ENCODE data around the gene CMTR1. TPM values are rescaled to one million over a fixed set of nuclear protein-coding genes. Genes with fewer than 3 reads are reported as not detected.

Gene CMTR1
- total RNA-seq, 1 experiment from 2014 or later, result 22.6 TPM

GRCh38 chr6:37478827-37479226 is 45.8 kb downstream of the CMTR1 start:
- no peak for DNase-seq (ENCODE audit: low spot score)

- DNase-seq (ENCODE audit: low spot score), result no peak
These were observed 46.3 kb downstream of the CMTR1 start for GRCh38 chr6:37479266-37479854.

DNA sequence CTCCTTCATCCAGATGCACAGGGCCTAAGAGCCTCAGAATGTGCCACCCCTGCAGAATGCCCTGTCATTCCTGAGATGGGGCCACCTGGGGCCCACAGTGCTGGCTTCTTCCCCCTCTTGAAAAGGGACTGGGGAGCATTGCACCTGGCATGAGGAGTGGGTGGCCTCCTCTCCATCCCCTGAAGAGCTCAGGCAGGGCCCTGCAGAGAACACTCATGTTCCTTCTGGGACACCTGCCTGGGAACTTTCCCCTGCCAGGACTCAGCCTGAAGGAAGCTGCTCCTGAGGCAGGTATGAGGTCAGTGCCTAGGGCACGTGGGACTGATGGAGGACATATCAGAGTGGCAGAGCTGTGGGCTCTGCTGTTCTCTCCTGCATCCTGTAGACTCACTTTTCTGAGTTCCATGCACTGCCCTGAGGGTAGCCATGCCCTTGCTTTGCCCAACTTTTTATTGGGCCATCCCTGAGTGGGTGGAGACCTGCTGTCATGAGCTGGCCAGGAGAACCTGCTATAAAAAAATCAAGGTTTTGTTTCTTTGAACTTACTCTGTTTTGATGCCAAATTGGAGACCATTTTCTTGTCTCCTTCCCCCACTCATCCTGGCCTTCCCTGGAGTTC is 47.2 kb downstream of the CMTR1 start:
- no peak for DNase-seq (ENCODE audit: low spot score)

GRCh38 chr6:37480951-37481534 is 48.0 kb downstream of the CMTR1 start:
- no peak for DNase-seq (ENCODE audit: low spot score)

DNA sequence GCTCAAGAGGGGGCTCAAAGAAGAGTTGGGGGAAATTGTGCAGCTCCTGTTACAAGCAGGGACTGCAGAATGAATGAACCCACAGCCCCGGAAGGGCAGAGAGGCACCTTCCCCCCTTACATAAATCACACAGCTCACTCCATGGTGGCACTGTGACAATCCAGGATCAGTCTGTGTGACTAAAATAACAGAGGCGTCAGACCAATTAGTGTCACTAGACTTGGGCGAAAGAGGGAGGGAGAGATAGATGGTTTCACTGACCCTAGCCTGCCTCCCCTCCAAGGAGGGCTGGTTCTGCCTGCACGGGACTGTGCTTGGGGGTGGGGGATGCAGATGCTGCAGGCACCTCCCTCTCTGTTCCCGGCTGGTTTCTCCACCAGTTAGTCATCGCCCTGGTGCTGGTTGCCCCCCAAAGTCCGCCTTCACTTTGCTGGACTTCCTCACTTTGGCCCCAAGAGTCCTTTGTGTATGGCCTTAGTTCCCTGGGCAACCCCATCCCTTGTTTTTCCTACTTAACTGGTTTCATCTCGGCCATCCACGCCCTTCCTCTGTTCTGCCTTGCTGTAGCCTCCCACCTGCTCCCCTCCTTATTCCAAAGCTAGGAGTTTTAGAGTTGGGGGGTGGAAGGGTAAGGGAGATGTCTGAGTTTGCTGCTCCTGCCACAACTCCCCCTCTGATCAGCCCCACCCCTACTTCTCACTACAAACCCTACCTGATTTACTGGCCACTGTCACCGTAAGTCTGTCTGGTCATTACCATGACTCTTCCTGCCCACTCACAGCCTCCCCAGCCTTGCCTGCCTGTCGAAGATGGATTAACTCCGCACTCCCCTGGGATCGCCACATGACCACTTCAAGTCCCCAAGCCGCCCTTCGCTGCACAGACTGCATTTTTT is 48.9 kb downstream of the CMTR1 start:
- no peak for DNase-seq (ENCODE audit: low spot score)

GRCh38 chr6:37482606-37483251 is 49.7 kb downstream of the CMTR1 start:
- DNase-seq (ENCODE audit: low spot score), result no peak

DNA sequence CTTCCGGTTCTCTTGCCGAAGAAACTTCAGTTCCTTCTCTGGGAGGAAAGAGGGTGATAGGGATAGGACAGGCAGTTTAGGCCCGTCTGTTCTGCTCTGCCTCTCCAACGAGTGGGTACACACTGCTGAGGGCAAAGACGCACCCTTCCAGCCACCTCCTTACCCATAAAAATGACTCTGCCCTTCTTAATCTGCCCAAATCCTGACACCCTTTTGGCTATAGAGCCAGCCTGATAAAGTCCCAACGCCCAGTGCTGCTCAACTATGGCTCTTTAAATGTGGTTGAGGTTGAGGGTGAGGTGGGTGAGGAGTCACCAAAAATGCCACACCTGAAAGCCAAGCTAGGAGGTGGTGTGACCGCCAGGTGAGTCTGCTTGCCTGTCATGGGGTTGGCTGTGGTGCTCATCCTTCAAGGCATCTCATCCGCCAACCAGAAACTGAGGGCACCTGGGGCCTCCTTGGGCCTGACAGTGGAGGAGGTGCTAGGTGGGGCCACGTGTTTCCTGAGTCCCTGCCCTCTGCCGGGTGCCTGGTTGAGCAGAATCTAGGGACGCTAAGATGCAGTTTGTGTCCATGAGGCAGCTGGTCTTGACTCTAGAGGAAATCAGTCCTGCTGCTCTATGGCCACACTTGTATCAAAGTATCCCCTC is 50.4 kb downstream of the CMTR1 start:
- DNase-seq (ENCODE audit: low spot score), result no peak

DNA sequence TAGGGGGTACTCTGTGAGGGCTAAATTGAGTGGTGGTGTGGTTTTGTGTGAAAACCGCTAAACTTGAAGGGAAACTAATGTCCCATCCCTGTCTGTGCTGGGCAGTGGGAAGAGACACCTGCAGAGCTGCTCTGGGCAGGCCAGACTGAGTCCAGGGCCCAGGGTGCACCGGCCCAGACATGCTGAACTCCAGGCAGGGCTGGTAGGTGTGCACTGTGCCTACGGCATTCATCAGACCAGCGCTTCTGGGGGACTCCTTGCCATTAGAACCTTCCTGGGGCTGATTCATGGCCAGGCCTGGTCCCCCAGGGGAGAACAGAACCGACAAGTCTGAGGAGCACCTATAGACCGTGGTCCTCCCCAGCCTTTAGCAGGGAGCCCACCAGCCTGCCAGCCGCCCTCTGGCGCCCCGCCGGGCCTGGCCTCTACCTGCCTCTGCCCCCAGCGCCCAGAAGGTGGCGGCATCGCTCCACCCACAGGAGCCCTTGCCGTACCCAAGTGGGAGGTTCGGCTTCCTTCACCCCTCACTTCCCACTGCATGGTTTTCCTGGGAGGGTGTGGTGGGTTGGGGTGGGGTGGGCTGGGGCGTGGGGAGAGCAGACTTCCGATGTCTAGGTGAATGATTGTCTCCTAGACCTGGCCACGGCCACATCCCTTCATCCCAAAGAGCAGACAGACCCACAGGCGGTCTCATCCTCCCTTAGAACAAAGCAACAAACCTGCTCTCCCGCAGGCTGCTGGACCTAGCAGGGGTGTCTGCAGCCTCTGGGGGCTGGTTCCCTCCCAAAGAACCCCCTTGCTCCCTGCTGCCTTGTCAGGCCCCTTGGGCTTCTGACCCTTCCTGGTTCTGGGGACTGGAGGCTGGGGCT is 51.1 kb downstream of the CMTR1 start:
- peak; percentile 45 for DNase-seq (ENCODE audit: low spot score)

DNA sequence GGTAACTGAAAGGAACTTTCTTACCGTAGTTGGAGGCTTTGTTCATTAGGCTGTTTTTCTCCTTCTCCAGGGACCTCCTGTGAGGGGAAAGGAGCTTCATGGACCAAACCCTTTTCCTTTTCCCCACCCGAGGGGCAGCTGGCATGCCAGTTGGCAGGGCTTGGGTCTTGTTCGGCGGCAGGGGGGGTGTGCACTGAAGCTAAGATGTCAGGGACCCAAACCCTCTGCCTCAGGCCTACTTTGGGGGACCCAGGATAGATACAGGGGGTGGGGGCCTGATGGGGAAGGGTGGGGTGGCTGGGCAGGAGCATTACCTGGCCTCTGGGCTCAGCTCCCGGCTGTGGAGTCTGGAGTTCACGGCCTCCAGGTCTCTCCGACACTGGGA is 51.8 kb downstream of the CMTR1 start:
- DNase-seq (ENCODE audit: low spot score), result no peak

DNA sequence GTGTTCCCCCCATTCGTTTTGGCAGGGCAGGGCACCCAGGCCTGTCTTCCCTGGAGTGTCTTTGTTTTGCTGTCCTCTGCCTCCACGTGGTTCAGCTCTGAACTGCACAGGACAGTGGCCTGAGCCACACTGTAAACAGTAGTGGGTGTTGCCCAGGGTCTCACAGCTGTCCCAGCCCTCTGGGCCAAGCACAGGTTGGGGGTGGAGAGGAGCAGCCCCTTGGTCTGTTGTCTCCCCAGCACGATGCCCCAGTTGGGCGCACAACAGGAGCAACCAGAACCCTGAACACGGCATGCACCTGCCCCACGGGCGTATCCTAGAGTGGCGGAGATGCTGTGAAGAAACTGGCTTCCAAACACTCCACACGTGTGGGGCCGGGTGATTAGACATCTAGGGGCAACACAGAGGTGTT is 52.3 kb downstream of the CMTR1 start:
- DNase-seq (ENCODE audit: low spot score), result no peak

DNA sequence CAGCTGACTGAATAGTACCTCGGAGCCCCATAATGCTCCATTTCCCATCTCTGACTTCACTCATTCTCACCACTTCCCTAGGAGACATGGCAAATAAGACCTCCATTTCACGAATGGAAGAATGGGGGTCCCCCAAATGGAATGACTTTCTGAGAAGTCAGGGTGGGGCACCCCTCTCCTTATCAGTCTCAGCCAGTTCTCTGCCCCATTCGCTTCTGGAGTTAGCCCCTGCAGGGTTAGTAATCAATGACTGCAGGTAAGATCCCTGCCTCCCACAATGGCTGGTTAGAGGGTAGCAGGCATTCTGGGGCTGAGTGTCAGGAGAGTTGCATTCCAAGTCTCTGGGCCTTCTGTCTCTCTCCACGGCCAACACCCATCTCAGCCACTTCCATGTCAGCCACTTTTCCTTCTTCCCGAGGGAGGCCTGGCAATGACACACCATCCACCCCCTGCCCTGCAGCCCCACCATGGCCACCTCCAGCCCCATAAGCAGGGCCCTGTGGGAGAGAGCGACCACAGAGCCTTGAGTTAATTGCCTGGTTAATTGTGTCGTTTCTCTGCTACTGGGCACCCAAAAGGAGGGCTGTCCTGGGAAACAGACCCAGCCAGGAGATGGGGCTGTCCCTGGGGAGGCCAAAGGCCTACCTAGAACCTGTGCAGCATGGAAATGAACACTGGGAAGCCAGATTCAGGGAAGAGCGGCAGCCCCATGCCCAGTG is 53.3 kb downstream of the CMTR1 start:
- DNase-seq (ENCODE audit: low spot score), result no peak

- DNase-seq (ENCODE audit: low spot score), result no peak
These were observed 54.8 kb downstream of the CMTR1 start for GRCh38 chr6:37487591-37488380.

DNA sequence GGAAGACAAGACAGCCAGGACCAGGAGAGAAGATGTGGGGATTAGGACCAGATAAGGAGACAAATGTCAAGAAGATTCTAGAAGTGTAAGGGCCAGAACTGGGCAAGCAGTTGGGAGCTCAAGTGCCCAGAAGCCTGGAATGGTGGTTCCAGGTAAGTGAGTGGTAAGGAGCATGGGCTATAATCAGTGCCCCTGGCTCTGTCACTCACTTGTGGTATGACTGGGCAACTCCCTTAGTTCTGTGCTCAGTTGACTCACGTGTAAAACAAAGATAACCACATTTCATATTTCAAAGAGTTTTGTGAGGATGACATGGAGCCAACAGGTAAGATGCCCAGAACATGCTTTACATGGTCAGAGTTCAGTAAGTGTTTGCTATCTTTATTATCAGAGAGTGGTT is 55.5 kb downstream of the CMTR1 start:
- no peak for DNase-seq (ENCODE audit: low spot score)

GRCh38 chr6:37489697-37490336 is 56.8 kb downstream of the CMTR1 start:
- no peak for DNase-seq (ENCODE audit: low spot score)

DNA sequence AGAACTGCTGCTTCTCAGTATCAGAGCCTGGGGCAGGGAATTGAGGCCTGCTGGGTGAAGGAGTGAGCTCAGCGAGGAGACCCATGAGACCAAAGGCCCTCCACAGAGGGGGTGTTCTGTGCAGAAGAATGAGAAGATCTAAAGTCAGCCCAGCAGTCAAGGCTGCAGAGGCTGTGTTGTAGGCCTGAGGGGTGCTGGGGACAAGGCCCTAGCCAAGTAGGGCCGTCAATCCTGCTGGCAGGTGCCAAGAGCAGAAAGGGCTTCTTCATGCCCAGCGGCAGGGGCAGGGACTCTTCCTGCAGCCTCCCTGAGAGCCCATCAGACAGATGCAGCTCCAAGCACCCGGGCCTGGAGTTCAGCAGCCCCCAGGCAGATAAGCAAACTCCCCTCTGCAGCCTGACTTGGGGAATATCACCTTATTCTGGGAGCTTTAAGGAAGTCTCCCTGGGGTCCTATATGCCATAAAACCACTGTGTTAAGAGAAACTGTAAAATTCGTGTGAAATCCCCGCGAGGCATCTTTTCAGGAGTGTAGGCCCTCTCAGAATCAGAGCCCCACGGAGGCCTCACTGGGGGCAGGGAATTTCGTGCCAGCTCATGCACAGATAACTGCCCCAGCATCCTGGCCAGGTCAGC is 57.6 kb downstream of the CMTR1 start:
- no peak for DNase-seq (ENCODE audit: low spot score)

DNA sequence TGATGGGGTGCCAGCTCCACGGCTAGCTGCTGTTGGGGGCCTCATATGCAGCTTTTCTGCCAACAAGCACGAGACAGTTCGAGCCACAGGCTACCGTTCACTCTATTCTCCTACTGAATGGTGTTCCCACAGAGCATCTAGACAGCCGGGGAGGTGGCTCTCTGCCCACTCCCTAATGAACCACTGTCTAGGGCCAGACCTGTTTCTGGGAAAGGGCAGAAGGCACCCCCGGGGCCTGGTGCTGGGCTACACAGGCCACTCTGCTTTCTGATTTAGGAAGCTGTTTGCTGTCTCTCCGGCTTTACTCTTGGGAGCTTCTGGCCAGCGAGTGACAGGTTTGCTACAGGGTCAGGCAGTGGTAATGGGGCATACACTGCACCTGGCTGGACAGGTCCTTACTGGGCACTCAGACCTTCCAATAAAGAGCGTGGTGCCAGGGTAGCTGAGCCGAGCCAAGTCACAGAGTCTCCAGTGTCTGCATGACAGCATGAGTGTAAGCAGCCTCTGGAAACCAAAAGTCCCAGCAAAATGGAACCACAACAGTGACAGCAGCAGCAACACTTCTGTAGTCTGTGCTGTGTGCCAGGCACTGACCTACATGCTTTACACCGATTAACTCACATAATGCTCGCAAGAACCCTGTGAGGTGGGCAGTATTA is 58.3 kb downstream of the CMTR1 start:
- no peak for DNase-seq (ENCODE audit: low spot score)

DNA sequence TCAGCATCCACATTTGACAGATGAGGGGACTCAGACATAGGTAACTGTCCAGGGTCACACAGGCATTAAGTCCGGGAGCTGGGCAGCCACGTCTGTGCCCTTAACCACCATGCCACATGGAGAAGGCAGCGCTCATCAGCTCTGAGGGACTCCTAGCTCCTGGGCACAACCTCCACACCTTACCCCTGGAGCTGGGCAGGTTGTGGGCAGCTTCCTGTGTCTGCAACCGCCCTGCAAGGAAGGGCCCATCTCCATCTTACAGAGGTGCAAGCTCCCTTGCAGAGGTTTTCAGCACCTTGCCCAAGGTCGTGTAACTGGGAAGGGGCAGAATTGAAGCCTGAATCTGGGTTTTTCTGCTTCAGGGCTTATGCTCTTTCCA is 58.8 kb downstream of the CMTR1 start:
- DNase-seq (ENCODE audit: low spot score), result no peak

Measured in H4 (cell line).